ENCODE results near the gene SASH1.
A peak's percentile ranks its signal among the peaks of the same experiment; 100 is the strongest.
"Not testable (repeated sequence)": the region's sequence is repeated elsewhere in the genome, so short reads cannot be mapped to it uniquely, and the experiment has no call there.

The SASH1 gene

GRCh38 chr6:148559848-148560433 lies 217.3 kb downstream of the SASH1 start:
- peak; percentile 29 for DNase-seq

- no peak for DNase-seq
Measured at GRCh38 chr6:148561629-148562028, 219.0 kb downstream of the SASH1 start.

GRCh38 chr6:148563066-148563465 lies 220.4 kb downstream of the SASH1 start:
- DNase-seq: no peak

GRCh38 chr6:148564494-148565035 lies 221.9 kb downstream of the SASH1 start:
- no peak for DNase-seq

- no peak for DNase-seq
Measured at GRCh38 chr6:148565321-148565926, 222.8 kb downstream of the SASH1 start.

- DNase-seq: peak; percentile 93
Measured at GRCh38 chr6:148565930-148566663, 223.5 kb downstream of the SASH1 start.

GRCh38 chr6:148566664-148567350 lies 224.2 kb downstream of the SASH1 start:
- DNase-seq: no peak

GRCh38 chr6:148570456-148570855 lies 227.8 kb downstream of the SASH1 start:
- no peak for DNase-seq

GRCh38 chr6:148572676-148573335 lies 230.2 kb downstream of the SASH1 start:
- DNase-seq: no peak

- no peak for DNase-seq
Measured at GRCh38 chr6:148573922-148574321, 231.3 kb downstream of the SASH1 start.

- DNase-seq: peak; percentile 72
Measured at GRCh38 chr6:148577687-148578488, 235.2 kb downstream of the SASH1 start.

- DNase-seq: no peak
Measured at GRCh38 chr6:148578489-148578814, 235.8 kb downstream of the SASH1 start.

- DNase-seq: no peak
Measured at GRCh38 chr6:148578837-148579565, 236.4 kb downstream of the SASH1 start.

GRCh38 chr6:148580442-148580841 lies 237.8 kb downstream of the SASH1 start:
- DNase-seq: peak; percentile 16

- DNase-seq: no peak
Measured at GRCh38 chr6:148583631-148584030, 241.0 kb downstream of the SASH1 start.

GRCh38 chr6:148585641-148586040 lies 243.0 kb downstream of the SASH1 start:
- not testable (repeated sequence) for DNase-seq

- no peak for DNase-seq
Measured at GRCh38 chr6:148590883-148591282, 248.2 kb downstream of the SASH1 start.

- no peak for DNase-seq
Measured at GRCh38 chr6:148591656-148592055, 249.0 kb downstream of the SASH1 start.

- DNase-seq: no peak
Measured at GRCh38 chr6:148593130-148593812, 250.6 kb downstream of the SASH1 start.

- DNase-seq: no peak
Measured at GRCh38 chr6:148593813-148594170, 251.2 kb downstream of the SASH1 start.

- no peak for DNase-seq
Measured at GRCh38 chr6:148595550-148595949, 252.9 kb downstream of the SASH1 start.

Measured in MV-4-11 (cell line).